HEK293 (cell line): ENCODE results near the gene AGTPBP1.
A peak's percentile ranks its signal among the peaks of the same experiment; 100 is the strongest.

Source experiments
- CTCF ChIA-PET: fragments of 350-600 bp; formaldehyde crosslinking; extraction: SDS; loops from one replicate; lab custom pipeline; 2021; ENCODE audit warnings: antibody characterized with exemption; lab: Yijun Ruan, JAX
- POLR2A ChIA-PET: fragments of 300-600 bp; formaldehyde crosslinking; extraction: SDS; loops from one replicate; lab custom pipeline; 2020; ENCODE audit warnings: antibody characterized with exemption, inconsistent platforms; lab: Yijun Ruan, JAX
- H3K27ac ChIP-seq: fragments of 200-500 bp; sonication (Bioruptor generic); 2 replicates; pipeline ENCODE4 v1.5.1; 2014; ENCODE audit warnings: low read depth, low read length, control low read depth, inconsistent platforms; ENCODE audit errors: extremely low read depth
- H3K36me3 ChIP-seq, 2 experiments: fragments of 200-500 bp in 1 of 2; sonication (Bioruptor generic) in 1 of 2; 1 replicate in 1 of 2; 2 replicates in 1 of 2; pipeline ENCODE4 v1.5.1; 2014 to 2017; ENCODE audit warnings: inconsistent platforms in 2 of 2, low read length in 2 of 2; ENCODE audit not compliant: control insufficient read depth in 2 of 2, insufficient read depth in 1 of 2
- H3K4me1 ChIP-seq: fragments of 200-500 bp; sonication (Bioruptor generic); 2 replicates; pipeline ENCODE4 v1.5.1; 2014; ENCODE audit warnings: mild to moderate bottlenecking, low read length, inconsistent platforms; ENCODE audit not compliant: control insufficient read depth, insufficient read depth
- H3K4me3 ChIP-seq: 2 replicates; pipeline ENCODE4 v1.5.1; 2011; ENCODE audit warnings: low read depth, mild to moderate bottlenecking, control low read depth, low read length, moderate library complexity
- H3K9me3 ChIP-seq: fragments of 200-500 bp; sonication (Bioruptor generic); 2 replicates; pipeline ENCODE4 v1.5.1; 2014; ENCODE audit warnings: low read depth, low read length, inconsistent platforms; ENCODE audit not compliant: control insufficient read depth, insufficient read depth
- KLF16 ChIP-seq: fragments of 450-650 bp; formaldehyde crosslinking; IDR thresholded peaks from 2 replicates; pipeline ENCODE4 v1.5.1; 2017; ENCODE audit warnings: missing biosample characterization, missing genetic modification characterization
- ZFHX2 ChIP-seq: fragments of 450-650 bp; formaldehyde crosslinking; conservative IDR thresholded peaks from 2 replicates; pipeline ENCODE4 v1.5.1; 2016; ENCODE audit warnings: missing biosample characterization, missing genetic modification characterization
- ZNF18 ChIP-seq: fragments of 450-650 bp; formaldehyde crosslinking; IDR thresholded peaks from 2 replicates; pipeline ENCODE4 v1.5.1; 2016; ENCODE audit warnings: missing biosample characterization, missing genetic modification characterization
- ZNF274 ChIP-seq, 2 experiments: fragments of 200-500 bp in 1 of 2; fragments of 450-650 bp in 1 of 2; sonication (Bioruptor generic) in 1 of 2; formaldehyde crosslinking in 1 of 2; IDR thresholded peaks; 2 replicates each; pipeline versions ENCODE4 v1.5.1 to v1.6.1; 2014 to 2016; ENCODE audit warnings: borderline replicate concordance in 1 of 2, inconsistent platforms in 1 of 2, low read length in 1 of 2, missing biosample characterization in 1 of 2, missing genetic modification characterization in 1 of 2
- ZNF600 ChIP-seq: fragments of 450-650 bp; formaldehyde crosslinking; IDR thresholded peaks from 2 replicates; pipeline ENCODE4 v1.5.1; 2016; ENCODE audit warnings: missing biosample characterization, missing genetic modification characterization
- ZNF639 ChIP-seq: fragments of 450-650 bp; formaldehyde crosslinking; IDR thresholded peaks from 2 replicates; pipeline ENCODE4 v1.5.1; 2016; ENCODE audit warnings: missing biosample characterization, missing genetic modification characterization
- ZNF704 ChIP-seq: fragments of 450-650 bp; formaldehyde crosslinking; IDR thresholded peaks from 2 replicates; pipeline ENCODE4 v1.5.1; 2016; ENCODE audit warnings: missing biosample characterization, missing genetic modification characterization
- ZNF777 ChIP-seq: fragments of 450-650 bp; formaldehyde crosslinking; IDR thresholded peaks from 2 replicates; pipeline ENCODE4 v1.5.1; 2017; ENCODE audit warnings: missing biosample characterization, missing genetic modification characterization, borderline replicate concordance
- ZSCAN4 ChIP-seq: fragments of 450-650 bp; formaldehyde crosslinking; IDR thresholded peaks from 2 replicates; pipeline ENCODE4 v1.5.1; 2017; ENCODE audit warnings: missing biosample characterization, missing genetic modification characterization
- TF ChIP-seq, protein P1 (sequence below): fragments of 450-650 bp; formaldehyde crosslinking; IDR thresholded peaks from 2 replicates; pipeline ENCODE4 v1.5.1; 2016; ENCODE audit warnings: missing biosample characterization, missing genetic modification characterization
- TF ChIP-seq, protein P2 (sequence below): fragments of 450-650 bp; formaldehyde crosslinking; IDR thresholded peaks from 2 replicates; pipeline ENCODE4 v1.5.1; 2016; ENCODE audit warnings: missing biosample characterization, missing genetic modification characterization, borderline replicate concordance

The AGTPBP1 gene

GRCh38 chr9:85533538-85533937 is 208.2 kb downstream of the AGTPBP1 start:
- H3K4me3 ChIP-seq = no peak overlapping the region
- peak; percentile 25; the same call in 1 of the 2 replicates for TF ChIP-seq ZNF18 (tag by site-specific recombination)
- TF ChIP-seq ZSCAN4 (tag by site-specific recombination) = peak; percentile 97
- no peak for TF ChIP-seq ZFHX2 (tag by site-specific recombination)
- TF ChIP-seq ZNF777 = peak; percentile 61; the same call in 1 of the 2 replicates
- no peak for TF ChIP-seq ZNF274 (IDR thresholded peaks at IDR 0.05; ENCODE audit: low read length)
- TF ChIP-seq ZNF274 (tag by site-specific recombination; IDR thresholded peaks at IDR 0.05; ENCODE audit: borderline replicate concordance) = no peak
- H3K9me3 ChIP-seq = no peaks in the 10 kb centered on the region
- POLR2A ChIA-PET = no interaction called here
- H3K27ac ChIP-seq = no peak overlapping the region
- H3K36me3 ChIP-seq = no peaks in the 10 kb centered on the region
- no peaks in the 10 kb centered on the region for H3K4me1 ChIP-seq
- CTCF ChIA-PET = no interaction called here

DNA sequence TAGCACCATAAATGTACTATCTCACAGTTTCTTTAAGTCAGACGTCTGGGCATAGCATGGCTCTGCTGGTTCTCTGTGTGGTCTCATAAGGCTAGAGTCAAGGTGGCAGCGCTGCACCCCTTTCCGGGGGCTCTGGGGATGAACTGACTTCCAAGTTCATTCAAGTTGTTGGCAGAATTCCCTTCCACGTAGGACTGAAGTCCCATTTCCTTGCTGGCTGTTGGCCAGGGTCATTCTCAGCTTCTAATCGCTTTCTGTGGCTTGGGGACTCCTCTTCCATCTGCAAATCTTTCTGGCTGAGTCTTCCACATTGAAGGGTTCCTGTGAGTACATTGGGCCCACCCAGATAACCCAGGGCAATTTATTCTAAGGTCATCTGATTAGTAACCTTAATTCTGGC is 211.0 kb downstream of the AGTPBP1 start:
- no peak overlapping the region for H3K27ac ChIP-seq
- no peak overlapping the region for H3K4me3 ChIP-seq
- POLR2A ChIA-PET = no interaction called here
- TF ChIP-seq, protein P1, sequence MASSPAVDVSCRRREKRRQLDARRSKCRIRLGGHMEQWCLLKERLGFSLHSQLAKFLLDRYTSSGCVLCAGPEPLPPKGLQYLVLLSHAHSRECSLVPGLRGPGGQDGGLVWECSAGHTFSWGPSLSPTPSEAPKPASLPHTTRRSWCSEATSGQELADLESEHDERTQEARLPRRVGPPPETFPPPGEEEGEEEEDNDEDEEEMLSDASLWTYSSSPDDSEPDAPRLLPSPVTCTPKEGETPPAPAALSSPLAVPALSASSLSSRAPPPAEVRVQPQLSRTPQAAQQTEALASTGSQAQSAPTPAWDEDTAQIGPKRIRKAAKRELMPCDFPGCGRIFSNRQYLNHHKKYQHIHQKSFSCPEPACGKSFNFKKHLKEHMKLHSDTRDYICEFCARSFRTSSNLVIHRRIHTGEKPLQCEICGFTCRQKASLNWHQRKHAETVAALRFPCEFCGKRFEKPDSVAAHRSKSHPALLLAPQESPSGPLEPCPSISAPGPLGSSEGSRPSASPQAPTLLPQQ (tag by site-specific recombination) = no peak
- TF ChIP-seq ZNF639 (tag by site-specific recombination) = no peak
- no peak for TF ChIP-seq KLF16 (tag by site-specific recombination)
- no peak for TF ChIP-seq ZNF704 (tag by site-specific recombination)
- TF ChIP-seq, protein P2, sequence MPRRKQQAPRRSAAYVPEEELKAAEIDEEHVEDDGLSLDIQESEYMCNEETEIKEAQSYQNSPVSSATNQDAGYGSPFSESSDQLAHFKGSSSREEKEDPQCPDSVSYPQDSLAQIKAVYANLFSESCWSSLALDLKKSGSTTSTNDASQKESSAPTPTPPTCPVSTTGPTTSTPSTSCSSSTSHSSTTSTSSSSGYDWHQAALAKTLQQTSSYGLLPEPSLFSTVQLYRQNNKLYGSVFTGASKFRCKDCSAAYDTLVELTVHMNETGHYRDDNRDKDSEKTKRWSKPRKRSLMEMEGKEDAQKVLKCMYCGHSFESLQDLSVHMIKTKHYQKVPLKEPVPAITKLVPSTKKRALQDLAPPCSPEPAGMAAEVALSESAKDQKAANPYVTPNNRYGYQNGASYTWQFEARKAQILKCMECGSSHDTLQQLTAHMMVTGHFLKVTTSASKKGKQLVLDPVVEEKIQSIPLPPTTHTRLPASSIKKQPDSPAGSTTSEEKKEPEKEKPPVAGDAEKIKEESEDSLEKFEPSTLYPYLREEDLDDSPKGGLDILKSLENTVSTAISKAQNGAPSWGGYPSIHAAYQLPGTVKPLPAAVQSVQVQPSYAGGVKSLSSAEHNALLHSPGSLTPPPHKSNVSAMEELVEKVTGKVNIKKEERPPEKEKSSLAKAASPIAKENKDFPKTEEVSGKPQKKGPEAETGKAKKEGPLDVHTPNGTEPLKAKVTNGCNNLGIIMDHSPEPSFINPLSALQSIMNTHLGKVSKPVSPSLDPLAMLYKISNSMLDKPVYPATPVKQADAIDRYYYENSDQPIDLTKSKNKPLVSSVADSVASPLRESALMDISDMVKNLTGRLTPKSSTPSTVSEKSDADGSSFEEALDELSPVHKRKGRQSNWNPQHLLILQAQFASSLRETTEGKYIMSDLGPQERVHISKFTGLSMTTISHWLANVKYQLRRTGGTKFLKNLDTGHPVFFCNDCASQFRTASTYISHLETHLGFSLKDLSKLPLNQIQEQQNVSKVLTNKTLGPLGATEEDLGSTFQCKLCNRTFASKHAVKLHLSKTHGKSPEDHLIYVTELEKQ (tag by site-specific recombination) = no peak
- TF ChIP-seq ZNF600 = no peak
- H3K36me3 ChIP-seq = no peaks in the 10 kb centered on the region
- CTCF ChIA-PET = no interaction called here
- no peaks in the 10 kb centered on the region for H3K9me3 ChIP-seq
- no peaks in the 10 kb centered on the region for H3K4me1 ChIP-seq
